ENCODE measurements around the gene RHOB.

DNA sequence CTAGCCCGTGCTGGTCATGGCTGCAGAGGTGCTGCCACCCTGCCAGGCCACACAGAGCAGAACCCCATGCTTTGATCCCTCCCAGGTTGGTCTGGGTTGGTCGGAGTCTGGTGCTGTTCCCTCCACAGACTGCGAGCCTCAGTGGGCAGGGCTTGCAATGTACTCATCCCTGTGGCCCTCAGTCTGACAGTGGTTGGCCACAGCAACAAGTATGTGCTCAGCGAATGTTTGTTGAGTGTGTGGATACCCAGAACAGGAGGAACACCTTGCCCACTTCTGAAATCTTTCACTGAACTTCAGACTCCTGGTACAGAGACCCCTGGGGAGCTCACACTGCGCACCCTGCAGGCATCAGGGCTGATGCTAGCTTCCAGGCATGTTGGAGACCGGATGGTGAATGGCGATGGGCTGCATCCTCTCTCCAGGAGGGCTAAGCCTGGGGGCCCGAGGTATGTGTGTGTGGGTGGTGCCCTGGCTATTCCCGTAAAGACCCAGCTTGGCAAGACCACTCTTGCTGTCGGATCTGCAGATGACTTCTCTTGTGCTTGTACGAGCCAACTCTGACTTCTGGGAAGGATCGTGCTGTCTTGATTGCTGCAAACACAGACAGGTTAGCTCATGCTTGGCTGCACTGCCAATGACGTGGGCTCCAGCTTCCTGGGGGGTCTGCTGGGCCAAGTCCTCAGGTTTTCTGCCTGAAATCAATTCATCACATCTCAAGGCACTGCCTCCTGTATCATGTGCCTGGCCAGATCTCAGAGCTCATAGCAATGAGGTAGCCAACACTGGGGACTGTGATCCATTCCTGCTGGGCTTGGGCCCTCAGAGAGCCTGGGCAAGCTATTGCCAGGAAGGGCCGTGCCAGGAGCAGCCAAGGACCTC is 43.7 kb downstream of the RHOB start:
- TF ChIP-seq, protein P1, sequence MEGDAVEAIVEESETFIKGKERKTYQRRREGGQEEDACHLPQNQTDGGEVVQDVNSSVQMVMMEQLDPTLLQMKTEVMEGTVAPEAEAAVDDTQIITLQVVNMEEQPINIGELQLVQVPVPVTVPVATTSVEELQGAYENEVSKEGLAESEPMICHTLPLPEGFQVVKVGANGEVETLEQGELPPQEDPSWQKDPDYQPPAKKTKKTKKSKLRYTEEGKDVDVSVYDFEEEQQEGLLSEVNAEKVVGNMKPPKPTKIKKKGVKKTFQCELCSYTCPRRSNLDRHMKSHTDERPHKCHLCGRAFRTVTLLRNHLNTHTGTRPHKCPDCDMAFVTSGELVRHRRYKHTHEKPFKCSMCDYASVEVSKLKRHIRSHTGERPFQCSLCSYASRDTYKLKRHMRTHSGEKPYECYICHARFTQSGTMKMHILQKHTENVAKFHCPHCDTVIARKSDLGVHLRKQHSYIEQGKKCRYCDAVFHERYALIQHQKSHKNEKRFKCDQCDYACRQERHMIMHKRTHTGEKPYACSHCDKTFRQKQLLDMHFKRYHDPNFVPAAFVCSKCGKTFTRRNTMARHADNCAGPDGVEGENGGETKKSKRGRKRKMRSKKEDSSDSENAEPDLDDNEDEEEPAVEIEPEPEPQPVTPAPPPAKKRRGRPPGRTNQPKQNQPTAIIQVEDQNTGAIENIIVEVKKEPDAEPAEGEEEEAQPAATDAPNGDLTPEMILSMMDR (IDR thresholded peaks at IDR 0.05) = no peak
- no peak for TF ChIP-seq POLR2A (IDR thresholded peaks at IDR 0.05)
